Natural killer cell (primary cell): ENCODE data around the gene OTUD3. TPM values are rescaled to one million over a fixed set of nuclear protein-coding genes. Genes with fewer than 3 reads are reported as not detected.

Experiments
- ATAC-seq, 3 donors: fragments of 150-1000 bp in 2 of 3; fragments of 200-7000 bp in 1 of 3; cut with Tn5 transposase; 1 replicate in 1 of 3; 2 replicates in 2 of 3; pipeline ENCODE4 v1.10.0; 2021; ENCODE audit warnings: mild to moderate bottlenecking in 2 of 3, moderate library complexity in 2 of 3
- DNase-seq, 2 donors: peaks; one replicate each; pipeline versions ENCODE4 v3.0.0 to v3.0.0-alpha.2; 2013 to 2021; ENCODE audit warnings: mixed read lengths in 1 of 2
- H3K27ac ChIP-seq: one replicate; pipeline ENCODE4 v1.5.1; 2013; ENCODE audit warnings: mild to moderate bottlenecking, low read length
- H3K27me3 ChIP-seq: one replicate; pipeline ENCODE4 v1.6.1; 2013; ENCODE audit warnings: low read length; ENCODE audit not compliant: control insufficient read depth, insufficient read depth
- H3K36me3 ChIP-seq: one replicate; pipeline ENCODE4 v1.6.1; 2013; ENCODE audit warnings: low read length; ENCODE audit not compliant: control insufficient read depth, insufficient read depth
- H3K4me1 ChIP-seq: one replicate; pipeline ENCODE4 v1.6.1; 2013; ENCODE audit warnings: low read length; ENCODE audit not compliant: control insufficient read depth, insufficient read depth
- H3K4me3 ChIP-seq: one replicate; pipeline ENCODE4 v1.5.1; 2013; ENCODE audit warnings: low read length
- H3K9me3 ChIP-seq: one replicate; pipeline ENCODE4 v1.6.1; 2013; ENCODE audit warnings: low read length; ENCODE audit not compliant: control insufficient read depth, insufficient read depth
- H3K27ac Mint-ChIP-seq, 2 donors: one replicate each; pipeline ENCODE4 v1.8.0; 2022; ENCODE audit warnings: mild to moderate bottlenecking in 2 of 2, mixed read lengths in 2 of 2, moderate library complexity in 1 of 2
- H3K27me3 Mint-ChIP-seq, 2 donors: one replicate each; pipeline ENCODE4 v1.8.0; 2022; ENCODE audit warnings: low read depth in 2 of 2, mixed read lengths in 2 of 2
- H3K36me3 Mint-ChIP-seq: one replicate; pipeline ENCODE4 v1.8.0; 2022; ENCODE audit warnings: mixed read lengths
- H3K4me1 Mint-ChIP-seq, 2 donors: one replicate each; pipeline ENCODE4 v1.8.0; 2022; ENCODE audit warnings: mixed read lengths in 2 of 2
- H3K4me3 Mint-ChIP-seq: one replicate; pipeline ENCODE4 v1.8.0; 2022; ENCODE audit warnings: mild to moderate bottlenecking, moderate library complexity, mixed read lengths
- H3K9me3 Mint-ChIP-seq, 2 donors: one replicate each; pipeline ENCODE4 v1.8.0; 2022; ENCODE audit warnings: mixed read lengths in 2 of 2
- CTCF ChIP-seq: fragments of 200-600 bp; IDR thresholded peaks from one replicate; pipeline ENCODE4 v1.8.0; 2022; ENCODE audit warnings: antibody characterized with exemption
- WGBS: methylation state at CpG from one replicate; pipeline ENCODE4 v1.1.7; 2013; ENCODE audit warnings: missing lambda C conversion rate; ENCODE audit not compliant: insufficient coverage; 5-methylcytosine and 5-hydroxymethylcytosine counted together
- intact Hi-C: fragments of 100-400 bp; cut with micrococcal nuclease; formaldehyde crosslinking; loops from one replicate; pipeline ENCODE4 v1.14.2; 2022
- total RNA-seq, 4 donors: library from RNA; stranded (reverse); fragments of 120-200 nt in 1 of 4; gene quantifications; one replicate each; pipeline versions ENCODE4 v1.2.3 to v1.2.4, GENCODE V29; 2013 to 2022

Gene OTUD3
- total RNA-seq, 3 donors from 2014 or later (not counting 1 experiment from before 2014, with no cell fraction given) = 10.5 to 21.8 (median 19.0) TPM

DNA sequence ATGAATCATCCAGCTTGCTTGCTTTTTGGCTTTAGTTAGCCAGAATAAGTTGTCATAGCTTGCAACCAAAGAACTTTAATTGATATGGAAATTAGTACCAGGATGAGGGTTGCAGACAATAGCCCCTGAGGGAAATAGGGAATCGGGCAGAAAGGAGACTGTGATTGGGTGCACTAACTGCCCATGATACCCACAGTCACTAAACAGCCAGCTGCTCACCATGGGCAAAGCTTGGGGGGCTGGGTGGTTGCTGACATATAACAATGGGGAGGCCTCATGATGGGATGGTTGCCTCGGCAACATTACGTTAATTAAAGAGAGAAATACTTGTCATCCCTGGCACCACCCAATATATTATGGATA is 59.0 kb downstream of the OTUD3 start:
- Mint-ChIP-seq H3K4me3 (no peak overlapping the region), H3K9me3 (no peaks in the 10 kb centered on the region), H3K27me3 (peaks cover 8 to 19% of the 10 kb centered on the region in 2 donors), H3K4me1 (peaks cover 0 to 3% of the 10 kb centered on the region in 2 donors), H3K36me3 (no peaks in the 10 kb centered on the region), H3K27ac (no peak overlapping the region)
- no peaks in the 10 kb centered on the region for H3K4me1 ChIP-seq
- no peaks in the 10 kb centered on the region for H3K36me3 ChIP-seq
- H3K4me3 ChIP-seq = no peak overlapping the region
- no peak for TF ChIP-seq CTCF
- no peak overlapping the region for H3K27ac ChIP-seq
- H3K27me3 ChIP-seq = no peaks in the 10 kb centered on the region
- 75% methylated on average over 1 of the region's 3 CpGs for WGBS
- no peaks in the 10 kb centered on the region for H3K9me3 ChIP-seq
- DNase-seq (no peak), ATAC-seq (no peak)
- intact Hi-C loops = no loop called here

GRCh38 chr1:19942088-19942487 is 59.9 kb downstream of the OTUD3 start:
- H3K27me3 Mint-ChIP-seq = peaks cover 12 to 28% of the 10 kb centered on the region in 2 donors
- ATAC-seq (no peak), DNase-seq (no peak)
- no peak overlapping the region for H3K27ac ChIP-seq
- no peaks in the 10 kb centered on the region for H3K4me1 ChIP-seq
- TF ChIP-seq CTCF = no peak
- no peaks in the 10 kb centered on the region for H3K36me3 ChIP-seq
- H3K27ac Mint-ChIP-seq = no peak overlapping the region
- WGBS = 85% methylated on average over 3 of the region's 3 CpGs
- no peaks in the 10 kb centered on the region for H3K4me1 Mint-ChIP-seq
- H3K9me3 ChIP-seq = no peaks in the 10 kb centered on the region
- H3K9me3 Mint-ChIP-seq = no peaks in the 10 kb centered on the region
- H3K4me3 Mint-ChIP-seq = no peak overlapping the region
- intact Hi-C loops = no loop called here
- no peak overlapping the region for H3K4me3 ChIP-seq
- H3K36me3 Mint-ChIP-seq = no peaks in the 10 kb centered on the region
- no peaks in the 10 kb centered on the region for H3K27me3 ChIP-seq

DNA sequence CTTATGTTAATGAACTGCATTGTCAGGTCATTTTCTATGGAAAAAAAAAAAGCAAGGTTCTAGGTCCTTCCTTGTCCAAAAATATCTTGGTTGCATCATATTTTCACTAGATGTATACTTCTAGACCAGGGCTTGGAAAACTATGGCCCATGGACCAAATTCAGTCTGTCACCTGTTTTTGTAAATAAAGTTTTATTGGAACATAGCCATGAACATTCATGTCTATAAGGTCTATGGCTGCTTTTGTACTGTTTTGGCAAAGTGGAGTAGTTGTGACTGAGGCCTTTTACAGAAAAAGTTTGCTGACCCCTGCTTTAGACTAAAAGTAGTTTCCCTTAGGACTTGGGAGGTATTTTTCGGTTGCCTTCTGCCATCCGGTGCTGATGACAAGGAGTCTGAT is 60.5 kb downstream of the OTUD3 start:
- H3K4me1 Mint-ChIP-seq = no peaks in the 10 kb centered on the region
- DNase-seq = no peak
- H3K27ac ChIP-seq = no peak overlapping the region
- H3K27me3 Mint-ChIP-seq = peaks cover 12 to 29% of the 10 kb centered on the region in 2 donors
- H3K9me3 Mint-ChIP-seq = no peaks in the 10 kb centered on the region
- intact Hi-C loops = no loop called here
- no peaks in the 10 kb centered on the region for H3K9me3 ChIP-seq
- H3K4me3 Mint-ChIP-seq = no peak overlapping the region
- no peak for ATAC-seq
- whole genome bisulfite sequencing = 100% methylated on average over 2 of the region's 2 CpGs
- no peak overlapping the region for H3K4me3 ChIP-seq
- H3K36me3 ChIP-seq = no peaks in the 10 kb centered on the region
- no peaks in the 10 kb centered on the region for H3K36me3 Mint-ChIP-seq
- no peaks in the 10 kb centered on the region for H3K27me3 ChIP-seq
- no peaks in the 10 kb centered on the region for H3K4me1 ChIP-seq
- no peak overlapping the region for H3K27ac Mint-ChIP-seq
- no peak for TF ChIP-seq CTCF

DNA sequence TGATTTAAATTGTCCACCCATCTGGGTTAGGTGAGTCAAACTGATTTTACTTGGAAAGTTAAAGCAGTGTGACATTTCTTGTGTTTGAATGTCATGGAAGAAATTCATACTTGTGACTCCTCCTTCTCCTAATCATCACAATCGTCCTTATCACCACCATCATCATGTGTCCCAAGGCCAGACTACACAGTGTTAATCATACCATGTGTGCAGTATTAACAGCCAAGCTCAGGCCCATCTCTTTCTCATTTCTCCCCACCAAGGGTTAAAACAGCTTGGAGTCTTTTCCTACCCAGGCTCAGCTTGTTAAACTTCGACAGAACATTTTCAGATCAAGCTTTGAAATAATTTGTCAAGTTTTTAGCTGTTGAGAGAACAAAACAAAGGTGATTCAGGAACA is 63.7 kb downstream of the OTUD3 start:
- Mint-ChIP-seq H3K4me3 (no peak overlapping the region), H3K4me1 (no peaks in the 10 kb centered on the region), H3K27ac (no peak overlapping the region), H3K27me3 (peaks cover 21 to 27% of the 10 kb centered on the region in 2 donors), H3K36me3 (no peaks in the 10 kb centered on the region), H3K9me3 (no peaks in the 10 kb centered on the region)
- DNase-seq (no peak), ATAC-seq (no peak)
- H3K36me3 ChIP-seq = no peaks in the 10 kb centered on the region
- H3K4me3 ChIP-seq = no peak overlapping the region
- TF ChIP-seq CTCF = no peak
- H3K27me3 ChIP-seq = no peaks in the 10 kb centered on the region
- WGBS = 46% methylated on average over 2 of the region's 2 CpGs
- H3K27ac ChIP-seq = no peak overlapping the region
- no peaks in the 10 kb centered on the region for H3K9me3 ChIP-seq
- intact Hi-C loops = no loop called here
- no peaks in the 10 kb centered on the region for H3K4me1 ChIP-seq
